ENCODE data around the gene TMEM256. TPM values are rescaled to one million over a fixed set of nuclear protein-coding genes. Genes with fewer than 3 reads are reported as not detected.
"Not testable (repeated sequence)": the region's sequence is repeated elsewhere in the genome, so short reads cannot be mapped to it uniquely, and the experiment has no call there.

TMEM256 gene
- total RNA-seq, 4 donors from 2014 or later: 45.8 to 98.2 (median 83.2) TPM

- TF ChIP-seq CTCF (IDR thresholded peaks at IDR 0.05): no peak
- ATAC-seq (ENCODE audit: low FRiP score) (no peak), DNase-seq (ENCODE audit: low spot score) (no peak)
These were observed 35.8 kb downstream of the TMEM256 start for GRCh38 chr17:7367918-7368598.

- ATAC-seq (ENCODE audit: low FRiP score): no peak
- no peak for DNase-seq (ENCODE audit: low spot score)
- no peak for TF ChIP-seq CTCF (IDR thresholded peaks at IDR 0.05)
These were observed 36.8 kb downstream of the TMEM256 start for GRCh38 chr17:7367083-7367482.

- ATAC-seq (ENCODE audit: low FRiP score); DNase-seq (ENCODE audit: low spot score): not testable (repeated sequence)
These were observed 37.9 kb downstream of the TMEM256 start for GRCh38 chr17:7365963-7366362.

GRCh38 chr17:7363311-7363710, 40.6 kb downstream of the TMEM256 start:
- DNase-seq (ENCODE audit: low spot score) (no peak), ATAC-seq (ENCODE audit: low FRiP score) (no peak)
- TF ChIP-seq CTCF (IDR thresholded peaks at IDR 0.05): no peak

- ATAC-seq (ENCODE audit: low FRiP score): no peak
- no peak for DNase-seq (ENCODE audit: low spot score)
- TF ChIP-seq CTCF (IDR thresholded peaks at IDR 0.05): no peak
These were observed 42.0 kb downstream of the TMEM256 start for GRCh38 chr17:7361906-7362305.

- ATAC-seq (ENCODE audit: low FRiP score) (no peak), DNase-seq (ENCODE audit: low spot score) (no peak)
- no peak for TF ChIP-seq CTCF (IDR thresholded peaks at IDR 0.05)
These were observed 46.5 kb downstream of the TMEM256 start for GRCh38 chr17:7357381-7357780.

GRCh38 chr17:7356756-7357155, 47.1 kb downstream of the TMEM256 start:
- ATAC-seq (ENCODE audit: low FRiP score) (peak; percentile 55), DNase-seq (ENCODE audit: low spot score) (no peak)
- no peak for TF ChIP-seq CTCF (IDR thresholded peaks at IDR 0.05)
